Measurements from ENCODE around the gene WFDC2.

- TF ChIP-seq CTCF (IDR thresholded peaks at IDR 0.05; ENCODE audit: control extremely low read depth in 1 of 3, insufficient read depth in 1 of 3, low read depth in 1 of 3, low read length in 3 of 3) (no peak), POLR2A (IDR thresholded peaks at IDR 0.05; ENCODE audit: control extremely low read depth in 1 of 2, low read depth in 2 of 2, low read length in 2 of 2) (no peak), POLR2AphosphoS5 (IDR thresholded peaks at IDR 0.05; ENCODE audit: low read depth, low read length) (no peak), RAD21 (IDR thresholded peaks at IDR 0.05 in 1 of 2, conservative IDR thresholded peaks at IDR 0.05 in 1 of 2; ENCODE audit: low read depth in 2 of 2, low read length in 2 of 2) (no peak), KDM5A (IDR thresholded peaks at IDR 0.05; ENCODE audit: low read length) (no peak), JUND (IDR thresholded peaks at IDR 0.05; ENCODE audit: low read length) (no peak), EZH2 (IDR thresholded peaks at IDR 0.05; ENCODE audit: low read depth, low read length, severe bottlenecking) (no peak), EP300 (IDR thresholded peaks at IDR 0.05; ENCODE audit: borderline replicate concordance in 1 of 2, low read depth in 2 of 2, low read length in 2 of 2) (no peak), HDAC6 (IDR thresholded peaks at IDR 0.05; ENCODE audit: low read depth, low read length) (no peak), JUN (IDR thresholded peaks at IDR 0.05; ENCODE audit: low read depth, low read length) (no peak), YY1 (IDR thresholded peaks at IDR 0.05; ENCODE audit: low read depth, low read length) (no peak), CHD2 (IDR thresholded peaks at IDR 0.05; ENCODE audit: low read length) (no peak), ATF2 (IDR thresholded peaks at IDR 0.05; ENCODE audit: low read length) (no peak), MAX (IDR thresholded peaks at IDR 0.05) (no peak)
Observed at GRCh38 chr20:45509091-45509490, 39.5 kb downstream of the WFDC2 start.

All from H1 (cell line).